ENCODE data around the gene DSTYK. TPM values are rescaled to one million over a fixed set of nuclear protein-coding genes. Genes with fewer than 3 reads are reported as not detected.
A peak's percentile ranks its signal among the peaks of the same experiment; 100 is the strongest.

Gene DSTYK
- total RNA-seq, 1 donor from 2014 or later: 14.8 TPM

DNA sequence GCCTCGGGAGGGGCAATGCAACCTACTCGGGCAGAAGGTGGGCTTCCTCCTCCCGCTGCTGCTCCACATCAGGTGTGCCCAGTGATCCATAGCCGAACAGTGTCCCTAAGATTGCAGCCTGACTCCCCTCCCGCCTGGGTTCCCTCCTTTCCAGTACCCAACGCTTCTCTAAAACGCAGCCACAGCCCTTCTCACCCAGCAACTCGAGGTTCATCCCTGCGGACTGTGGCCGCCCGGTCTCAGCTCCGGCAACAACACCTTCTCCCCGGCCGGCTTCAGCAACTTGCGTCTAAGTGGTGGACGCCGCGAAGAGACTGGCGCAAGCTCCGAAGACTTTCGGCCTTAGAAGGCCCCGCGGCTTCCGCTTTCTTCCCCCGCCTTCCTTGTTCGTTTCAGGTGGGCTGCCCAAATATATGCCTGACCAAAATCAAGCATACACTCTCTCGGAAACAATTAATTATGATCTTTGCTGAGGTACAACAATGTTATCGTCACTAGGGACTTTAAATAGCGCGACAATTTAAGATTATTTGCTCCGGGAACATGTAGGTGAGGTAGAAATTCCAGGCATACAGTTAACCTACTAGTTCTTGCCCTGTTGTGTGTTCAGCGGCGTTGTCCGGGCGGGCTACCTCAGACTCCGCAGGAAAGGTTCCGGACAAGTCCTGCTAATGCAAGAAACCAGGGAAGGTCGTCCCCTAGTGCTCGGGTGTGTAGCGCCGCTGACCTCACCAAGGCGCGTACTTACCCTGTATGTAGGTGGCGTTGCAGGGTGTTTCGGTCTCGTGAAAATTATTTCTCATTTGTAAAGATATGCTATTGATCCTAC is 89.6 kb downstream of the DSTYK start, which contains the start of gene RBBP5:
RBBP5 (minus strand) TSS at position 319 of the 829 bp plus-strand sequence; CDS start at position 214, 105 bp downstream.
- no peaks in the 10 kb centered on the region for H3K9me3 Mint-ChIP-seq
- H3K4me3 Mint-ChIP-seq: peak within 1 kb of the TSS; percentile 99
- peaks cover 31% of the 10 kb centered on the region for H3K4me1 Mint-ChIP-seq
- TF ChIP-seq, protein P1, sequence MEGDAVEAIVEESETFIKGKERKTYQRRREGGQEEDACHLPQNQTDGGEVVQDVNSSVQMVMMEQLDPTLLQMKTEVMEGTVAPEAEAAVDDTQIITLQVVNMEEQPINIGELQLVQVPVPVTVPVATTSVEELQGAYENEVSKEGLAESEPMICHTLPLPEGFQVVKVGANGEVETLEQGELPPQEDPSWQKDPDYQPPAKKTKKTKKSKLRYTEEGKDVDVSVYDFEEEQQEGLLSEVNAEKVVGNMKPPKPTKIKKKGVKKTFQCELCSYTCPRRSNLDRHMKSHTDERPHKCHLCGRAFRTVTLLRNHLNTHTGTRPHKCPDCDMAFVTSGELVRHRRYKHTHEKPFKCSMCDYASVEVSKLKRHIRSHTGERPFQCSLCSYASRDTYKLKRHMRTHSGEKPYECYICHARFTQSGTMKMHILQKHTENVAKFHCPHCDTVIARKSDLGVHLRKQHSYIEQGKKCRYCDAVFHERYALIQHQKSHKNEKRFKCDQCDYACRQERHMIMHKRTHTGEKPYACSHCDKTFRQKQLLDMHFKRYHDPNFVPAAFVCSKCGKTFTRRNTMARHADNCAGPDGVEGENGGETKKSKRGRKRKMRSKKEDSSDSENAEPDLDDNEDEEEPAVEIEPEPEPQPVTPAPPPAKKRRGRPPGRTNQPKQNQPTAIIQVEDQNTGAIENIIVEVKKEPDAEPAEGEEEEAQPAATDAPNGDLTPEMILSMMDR (conservative IDR thresholded peaks at IDR 0.05): peak; percentile 65
- no peaks in the 10 kb centered on the region for H3K27me3 Mint-ChIP-seq (ENCODE audit: low read depth)
- peak; percentile 89 for DNase-seq (ENCODE audit: low read depth, low spot score)
- peak within 1 kb of the TSS; percentile 100 for H3K27ac Mint-ChIP-seq (ENCODE audit: unreplicated experiment)
- H3K36me3 Mint-ChIP-seq (ENCODE audit: low read depth): no peaks in the 10 kb centered on the region

GRCh38 chr1:205118752-205119151 is 92.8 kb downstream of the DSTYK start:
- Mint-ChIP-seq H3K4me3 (peak overlapping the region; percentile 33), H3K4me1 (peaks cover 31% of the 10 kb centered on the region), H3K9me3 (no peaks in the 10 kb centered on the region), H3K27ac (ENCODE audit: unreplicated experiment) (no peak overlapping the region), H3K36me3 (ENCODE audit: low read depth) (no peaks in the 10 kb centered on the region), H3K27me3 (ENCODE audit: low read depth) (no peaks in the 10 kb centered on the region)
- TF ChIP-seq, protein P1 (conservative IDR thresholded peaks at IDR 0.05): no peak
- no peak for DNase-seq (ENCODE audit: low read depth, low spot score)

GRCh38 chr1:205111354-205111753 is 100.1 kb downstream of the DSTYK start:
- no peak for DNase-seq (ENCODE audit: low read depth, low spot score)
- peaks cover 10% of the 10 kb centered on the region for H3K36me3 Mint-ChIP-seq (ENCODE audit: low read depth)
- H3K4me1 Mint-ChIP-seq: no peaks in the 10 kb centered on the region
- TF ChIP-seq, protein P1 (conservative IDR thresholded peaks at IDR 0.05): no peak
- no peaks in the 10 kb centered on the region for H3K27me3 Mint-ChIP-seq (ENCODE audit: low read depth)
- no peak overlapping the region for H3K4me3 Mint-ChIP-seq
- no peaks in the 10 kb centered on the region for H3K9me3 Mint-ChIP-seq
- H3K27ac Mint-ChIP-seq (ENCODE audit: unreplicated experiment): no peak overlapping the region

GRCh38 chr1:205109711-205110110 is 101.8 kb downstream of the DSTYK start:
- no peak overlapping the region for H3K27ac Mint-ChIP-seq (ENCODE audit: unreplicated experiment)
- DNase-seq (ENCODE audit: low read depth, low spot score): no peak
- no peak overlapping the region for H3K4me3 Mint-ChIP-seq
- H3K4me1 Mint-ChIP-seq: no peaks in the 10 kb centered on the region
- no peaks in the 10 kb centered on the region for H3K27me3 Mint-ChIP-seq (ENCODE audit: low read depth)
- H3K9me3 Mint-ChIP-seq: no peaks in the 10 kb centered on the region
- H3K36me3 Mint-ChIP-seq (ENCODE audit: low read depth): peaks cover 15% of the 10 kb centered on the region
- TF ChIP-seq, protein P1 (conservative IDR thresholded peaks at IDR 0.05): no peak

DNA sequence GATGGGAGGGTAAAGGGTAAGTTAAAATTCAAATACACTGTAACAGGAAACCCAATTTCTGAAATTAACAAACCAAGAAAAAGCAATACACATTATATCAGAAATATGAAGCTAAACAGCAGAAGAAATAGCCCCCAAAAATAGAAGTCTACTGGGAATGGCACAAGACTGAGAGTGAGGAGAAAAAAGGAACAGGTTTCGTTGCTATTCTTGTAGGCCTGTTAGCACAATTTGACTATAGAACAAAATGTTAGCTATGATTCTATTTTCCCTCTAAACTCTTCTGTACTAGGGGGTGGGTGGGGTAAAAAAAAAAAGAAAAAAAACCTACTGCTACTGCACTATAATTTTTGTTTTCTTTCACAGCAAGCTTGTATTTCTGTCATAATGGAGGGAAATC is 102.2 kb downstream of the DSTYK start:
- no peaks in the 10 kb centered on the region for H3K4me1 Mint-ChIP-seq
- no peak overlapping the region for H3K4me3 Mint-ChIP-seq
- H3K9me3 Mint-ChIP-seq: no peaks in the 10 kb centered on the region
- H3K27ac Mint-ChIP-seq (ENCODE audit: unreplicated experiment): no peak overlapping the region
- TF ChIP-seq, protein P1 (conservative IDR thresholded peaks at IDR 0.05): no peak
- H3K36me3 Mint-ChIP-seq (ENCODE audit: low read depth): peaks cover 15% of the 10 kb centered on the region
- no peaks in the 10 kb centered on the region for H3K27me3 Mint-ChIP-seq (ENCODE audit: low read depth)
- no peak for DNase-seq (ENCODE audit: low read depth, low spot score)
